NB4 (cell line): ENCODE measurements around the gene PIK3CD.

Experiments
- MAX ChIP-seq: IDR thresholded peaks from 2 replicates; pipeline ENCODE4 v1.6.1; 2011; ENCODE audit warnings: low read depth, low read length
- MYC ChIP-seq: IDR thresholded peaks from 2 replicates; pipeline ENCODE4 v1.6.1; 2011; ENCODE audit warnings: low read depth, low read length
- POLR2A ChIP-seq: IDR thresholded peaks from 2 replicates; pipeline ENCODE4 v1.6.1; 2011; ENCODE audit warnings: mild to moderate bottlenecking; ENCODE audit not compliant: insufficient read length; ENCODE audit errors: extremely low read depth
- TF ChIP-seq, protein P1 (sequence below): IDR thresholded peaks from one replicate; pipeline ENCODE4 v1.5.1; 2012; ENCODE audit warnings: low read depth, low read length

DNA sequence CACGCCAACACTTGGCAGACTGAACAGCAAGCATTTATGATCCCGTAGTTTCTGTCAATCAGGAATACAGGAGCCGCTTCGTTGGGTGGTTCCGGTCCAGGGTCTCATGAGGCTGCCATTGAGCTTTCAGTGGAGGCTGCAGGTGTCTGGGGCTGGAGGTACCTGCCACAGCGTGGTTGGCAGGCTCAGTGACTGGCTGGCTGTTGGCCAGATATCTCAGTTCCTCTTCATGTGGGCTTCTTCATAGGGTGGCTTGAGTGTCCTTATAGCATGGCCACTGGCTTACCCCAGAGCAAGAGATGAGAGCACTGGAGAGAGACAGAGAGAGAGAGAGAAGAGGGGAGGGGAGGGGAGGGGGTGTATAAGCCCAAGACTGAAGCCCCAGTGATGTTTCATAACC is 29.3 kb downstream of the PIK3CD start:
- TF ChIP-seq, protein P1, sequence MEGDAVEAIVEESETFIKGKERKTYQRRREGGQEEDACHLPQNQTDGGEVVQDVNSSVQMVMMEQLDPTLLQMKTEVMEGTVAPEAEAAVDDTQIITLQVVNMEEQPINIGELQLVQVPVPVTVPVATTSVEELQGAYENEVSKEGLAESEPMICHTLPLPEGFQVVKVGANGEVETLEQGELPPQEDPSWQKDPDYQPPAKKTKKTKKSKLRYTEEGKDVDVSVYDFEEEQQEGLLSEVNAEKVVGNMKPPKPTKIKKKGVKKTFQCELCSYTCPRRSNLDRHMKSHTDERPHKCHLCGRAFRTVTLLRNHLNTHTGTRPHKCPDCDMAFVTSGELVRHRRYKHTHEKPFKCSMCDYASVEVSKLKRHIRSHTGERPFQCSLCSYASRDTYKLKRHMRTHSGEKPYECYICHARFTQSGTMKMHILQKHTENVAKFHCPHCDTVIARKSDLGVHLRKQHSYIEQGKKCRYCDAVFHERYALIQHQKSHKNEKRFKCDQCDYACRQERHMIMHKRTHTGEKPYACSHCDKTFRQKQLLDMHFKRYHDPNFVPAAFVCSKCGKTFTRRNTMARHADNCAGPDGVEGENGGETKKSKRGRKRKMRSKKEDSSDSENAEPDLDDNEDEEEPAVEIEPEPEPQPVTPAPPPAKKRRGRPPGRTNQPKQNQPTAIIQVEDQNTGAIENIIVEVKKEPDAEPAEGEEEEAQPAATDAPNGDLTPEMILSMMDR: no peak
- TF ChIP-seq POLR2A (no peak), MAX (no peak), MYC (no peak)
